IMR-90 (cell line): ENCODE results near the gene PFKP.
"Not testable (repeated sequence)": the region's sequence is repeated elsewhere in the genome, so short reads cannot be mapped to it uniquely, and the experiment has no call there.

Experiments
- BHLHE40 ChIP-seq: fragments of 150-350 bp; IDR thresholded peaks from 2 replicates; pipeline ENCODE4 v1.6.1; 2016; ENCODE audit warnings: mild to moderate bottlenecking, low read depth, low read length
- CEBPB ChIP-seq: IDR thresholded peaks from 2 replicates; pipeline ENCODE4 v1.6.1; 2012; ENCODE audit warnings: low read depth, low read length, improper control_type of control experiment
- CHD1 ChIP-seq: IDR thresholded peaks from 2 replicates; pipeline ENCODE4 v1.6.1; 2012; ENCODE audit warnings: low read depth, low read length, improper control_type of control experiment
- CTCF ChIP-seq: conservative IDR thresholded peaks from 2 replicates; pipeline ENCODE4 v1.5.1; 2012; ENCODE audit warnings: mild to moderate bottlenecking, low read depth, low read length, improper control_type of control experiment
- MAFK ChIP-seq: IDR thresholded peaks from 2 replicates; pipeline ENCODE4 v1.6.1; 2012; ENCODE audit warnings: low read depth, low read length, improper control_type of control experiment
- MAZ ChIP-seq: IDR thresholded peaks from 2 replicates; pipeline ENCODE4 v1.6.1; 2012; ENCODE audit warnings: low read depth, mild to moderate bottlenecking, low read length, improper control_type of control experiment, moderate library complexity, borderline replicate concordance
- MXI1 ChIP-seq: IDR thresholded peaks from 2 replicates; pipeline ENCODE4 v1.6.1; 2012; ENCODE audit warnings: low read depth, mild to moderate bottlenecking, low read length, moderate library complexity, borderline replicate concordance
- POLR2A ChIP-seq: IDR thresholded peaks from 2 replicates; pipeline ENCODE4 v1.6.1; 2012; ENCODE audit warnings: mild to moderate bottlenecking, low read depth, low read length
- RAD21 ChIP-seq: IDR thresholded peaks from 2 replicates; pipeline ENCODE4 v1.6.1; 2012; ENCODE audit warnings: low read length, improper control_type of control experiment
- RCOR1 ChIP-seq: IDR thresholded peaks from 2 replicates; pipeline ENCODE4 v1.6.1; 2012; ENCODE audit warnings: mild to moderate bottlenecking, low read length, improper control_type of control experiment; ENCODE audit not compliant: insufficient replicate concordance
- RFX5 ChIP-seq: IDR thresholded peaks from 2 replicates; pipeline ENCODE4 v1.8.0; 2012; ENCODE audit warnings: low read depth, mild to moderate bottlenecking, low read length, moderate library complexity
- SMC3 ChIP-seq: fragments of 150-350 bp; IDR thresholded peaks from 2 replicates; pipeline ENCODE4 v1.6.1; 2016; ENCODE audit warnings: low read depth, mild to moderate bottlenecking, antibody characterized with exemption, low read length, moderate library complexity
- USF2 ChIP-seq: fragments of 150-350 bp; IDR thresholded peaks from 2 replicates; pipeline ENCODE4 v1.6.1; 2017; ENCODE audit warnings: mild to moderate bottlenecking, antibody characterized with exemption, low read length, low read depth
- TF ChIP-seq, protein P1 (sequence below): fragments of 150-350 bp; IDR thresholded peaks from 2 replicates; pipeline ENCODE4 v1.6.1; 2016; ENCODE audit warnings: low read depth, mild to moderate bottlenecking, low read length, moderate library complexity, borderline replicate concordance

DNA sequence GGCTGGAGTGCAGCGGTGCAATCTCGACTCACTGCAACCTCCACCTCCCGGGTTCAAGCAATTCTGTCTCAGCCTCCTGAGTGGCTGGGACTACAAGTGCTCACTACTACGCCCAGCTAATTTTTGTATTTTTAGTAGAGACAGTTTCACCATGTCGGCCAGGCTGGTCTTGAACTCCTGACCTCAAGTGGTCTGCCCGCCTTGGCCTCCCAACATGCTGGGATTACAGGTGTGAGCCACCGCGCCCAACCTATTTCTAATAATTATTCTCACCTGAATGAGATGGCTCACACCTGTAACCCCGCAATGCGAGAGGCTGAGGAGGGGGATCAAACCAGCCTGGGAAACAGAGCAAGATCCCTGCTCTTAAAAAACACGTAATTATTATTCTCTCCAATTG is 104.1 kb downstream of the PFKP start:
- TF ChIP-seq CTCF, RAD21, POLR2A, CHD1, CEBPB, MXI1, SMC3, MAFK, RFX5, USF2, BHLHE40, RCOR1, MAZ: not testable (repeated sequence)
- TF ChIP-seq, protein P1, sequence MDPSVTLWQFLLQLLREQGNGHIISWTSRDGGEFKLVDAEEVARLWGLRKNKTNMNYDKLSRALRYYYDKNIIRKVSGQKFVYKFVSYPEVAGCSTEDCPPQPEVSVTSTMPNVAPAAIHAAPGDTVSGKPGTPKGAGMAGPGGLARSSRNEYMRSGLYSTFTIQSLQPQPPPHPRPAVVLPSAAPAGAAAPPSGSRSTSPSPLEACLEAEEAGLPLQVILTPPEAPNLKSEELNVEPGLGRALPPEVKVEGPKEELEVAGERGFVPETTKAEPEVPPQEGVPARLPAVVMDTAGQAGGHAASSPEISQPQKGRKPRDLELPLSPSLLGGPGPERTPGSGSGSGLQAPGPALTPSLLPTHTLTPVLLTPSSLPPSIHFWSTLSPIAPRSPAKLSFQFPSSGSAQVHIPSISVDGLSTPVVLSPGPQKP, result not testable (repeated sequence)
